ENCODE measurements around the gene MAPRE2.

DNA sequence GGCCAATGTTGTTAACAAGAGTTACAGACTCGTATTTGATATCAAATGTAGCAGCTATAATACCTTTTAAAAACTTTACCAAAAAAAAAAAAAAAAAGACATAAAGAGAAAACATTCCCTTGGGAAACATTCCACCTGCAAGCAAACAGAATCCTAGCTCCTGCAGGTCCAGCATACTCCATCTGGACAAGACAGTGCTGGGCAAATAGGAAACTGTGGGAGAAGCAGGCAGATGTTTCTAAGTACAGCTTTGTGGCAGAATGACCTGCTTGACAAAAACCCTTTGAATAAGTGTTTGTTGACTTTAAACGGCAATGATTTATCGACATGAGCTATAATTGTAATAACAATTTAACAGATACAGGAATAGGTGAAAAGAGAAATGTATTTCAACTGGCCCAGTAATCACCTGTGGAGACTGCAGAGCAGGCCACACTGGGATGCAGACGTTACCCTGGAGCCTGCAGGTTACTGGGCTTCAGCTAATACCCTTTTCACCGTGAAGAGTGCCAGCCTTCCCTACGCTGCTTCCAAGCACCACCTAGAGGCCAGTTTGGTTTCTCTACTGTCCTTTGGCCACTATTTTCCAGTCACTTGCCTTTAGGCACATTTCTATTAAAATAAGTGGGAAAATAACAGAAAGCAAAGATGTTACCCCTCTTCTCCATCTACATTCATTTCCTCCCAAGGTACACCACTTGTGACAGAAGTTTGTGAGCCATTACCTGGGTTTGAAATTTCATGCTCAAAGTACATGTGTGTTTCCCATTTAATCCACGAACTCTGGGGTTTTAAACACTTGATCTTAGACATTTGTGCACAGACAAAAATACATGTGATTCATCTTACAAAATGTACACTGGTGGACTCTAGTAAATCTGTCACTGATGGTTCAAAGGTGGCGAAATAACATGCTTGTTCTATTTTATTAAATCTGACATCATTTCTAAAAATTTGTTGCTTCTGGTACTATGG, 102.7 kb downstream of the MAPRE2 start:
- TF ChIP-seq EZH2 (IDR thresholded peaks at IDR 0.05; ENCODE audit: insufficient read depth, poor library complexity, severe bottlenecking) (no peak), EZH2phosphoT487 (IDR thresholded peaks at IDR 0.05; ENCODE audit: insufficient read depth, low read depth) (no peak)
